GM23248 (cell line): Measurements from ENCODE around the gene AGPAT3.

Source experiments
- EZH2 ChIP-seq: fragments of 200-600 bp; sonication (generic); IDR thresholded peaks from 2 replicates; pipeline ENCODE4 v1.6.1; 2018; ENCODE audit warnings: antibody characterized with exemption, mild to moderate bottlenecking; ENCODE audit not compliant: insufficient read depth, poor library complexity, severe bottlenecking
- EZH2phosphoT487 ChIP-seq: fragments of 200-600 bp; sonication (generic); IDR thresholded peaks from 2 replicates; pipeline ENCODE4 v1.6.1; 2018; ENCODE audit warnings: antibody characterized with exemption, moderate library complexity, mild to moderate bottlenecking, low read depth; ENCODE audit not compliant: insufficient read depth

GRCh38 chr21:43884012-43884860 is 19.2 kb downstream of the AGPAT3 start:
- no peak for TF ChIP-seq EZH2
- no peak for TF ChIP-seq EZH2phosphoT487
